Fibroblast of skin of right quadriceps (primary cell): Measurements from ENCODE around the gene TCEAL5.
"Not testable (repeated sequence)": the region's sequence is repeated elsewhere in the genome, so short reads cannot be mapped to it uniquely, and the experiment has no call there.

Experiments used
- DNase-seq: peaks from one replicate; pipeline ENCODE4 v3.0.0-alpha.2; 2013

TCEAL5 gene

DNA sequence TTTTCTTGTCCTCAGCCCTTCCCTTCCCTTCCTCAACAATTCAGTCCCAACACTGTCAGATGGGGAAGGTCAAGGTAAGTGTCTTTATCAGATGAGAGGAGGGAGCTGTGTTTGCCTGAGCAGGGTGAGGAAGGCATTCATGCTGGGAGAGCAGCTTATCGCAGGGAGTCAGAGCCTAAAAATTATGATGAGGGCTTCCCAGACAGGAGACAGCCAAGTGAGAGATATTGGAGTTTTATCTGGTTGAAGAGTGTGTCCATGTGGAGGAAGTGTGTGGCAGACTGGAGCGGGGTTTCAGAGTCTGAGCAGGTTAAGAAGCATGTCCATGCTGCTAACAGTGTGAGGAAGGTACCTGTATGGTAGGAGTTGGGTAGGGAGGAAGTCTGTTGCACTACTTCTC, 43.3 kb downstream of the TCEAL5 start:
- DNase-seq = no peak

DNA sequence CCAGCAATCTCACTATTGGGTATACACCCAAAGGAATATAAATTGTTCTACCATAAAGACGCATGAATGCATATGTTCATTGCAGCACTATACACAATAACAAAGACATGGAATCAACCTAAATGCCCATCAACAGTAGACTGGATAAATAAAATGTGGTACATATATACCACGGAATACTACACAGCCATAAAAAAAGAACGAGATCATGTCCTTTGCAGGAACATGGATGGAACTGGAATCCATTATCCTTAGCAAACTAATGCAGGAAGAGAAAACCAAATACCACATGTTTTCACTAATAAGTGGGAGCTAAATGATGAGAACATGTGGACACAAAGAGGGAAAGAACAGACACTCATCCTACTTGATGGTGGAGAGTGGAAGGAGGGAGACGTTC, 50.6 kb downstream of the TCEAL5 start:
- DNase-seq = not testable (repeated sequence)
